ENCODE results near the gene OR5K4. TPM values are rescaled to one million over a fixed set of nuclear protein-coding genes. Genes with fewer than 3 reads are reported as not detected.

The OR5K4 gene
- total RNA-seq, 1 donor from 2014 or later: not detected

- intact Hi-C loops (cut with DNase I): no loop called here
Observed at GRCh38 chr3:98359250-98359649, 5.6 kb downstream of the OR5K4 start.

DNA sequence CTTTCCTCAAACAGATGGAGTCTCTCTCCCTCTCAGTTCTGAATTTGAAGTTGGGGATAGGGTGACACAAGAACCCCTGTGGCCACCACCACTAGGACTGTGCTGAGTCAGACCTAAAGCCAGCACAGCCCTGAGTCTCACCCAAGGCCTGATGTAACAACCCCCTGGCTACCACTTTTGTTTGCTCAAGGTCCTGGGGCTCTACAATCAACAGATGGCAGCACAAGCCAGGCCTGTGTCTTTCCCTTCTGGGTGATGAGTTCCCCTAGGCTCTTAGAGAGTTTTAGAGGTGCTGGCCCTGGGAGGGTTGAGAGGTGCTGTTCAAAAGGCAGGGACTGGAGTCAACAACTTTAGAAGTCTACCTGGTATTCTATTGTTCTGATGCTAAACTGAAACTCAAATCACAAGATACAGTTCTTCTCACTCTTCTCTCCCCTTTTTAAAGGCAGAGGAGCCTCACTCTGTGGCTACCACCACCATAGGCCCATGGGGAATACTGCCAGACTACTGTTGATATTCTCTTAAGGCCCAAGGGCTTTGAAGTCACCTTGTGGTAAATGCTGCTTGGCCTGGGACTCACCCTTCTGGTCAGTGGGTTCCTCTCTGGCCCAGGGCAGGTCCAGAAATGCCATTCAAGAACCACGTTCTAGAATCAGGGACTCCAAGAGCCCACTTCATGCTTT lies 6.5 kb downstream of the OR5K4 start:
- no peak for TF ChIP-seq POLR2AphosphoS5 (IDR thresholded peaks at IDR 0.05; ENCODE audit: insufficient read depth in 1 of 2, low read depth in 1 of 2)
- TF ChIP-seq, protein P1, sequence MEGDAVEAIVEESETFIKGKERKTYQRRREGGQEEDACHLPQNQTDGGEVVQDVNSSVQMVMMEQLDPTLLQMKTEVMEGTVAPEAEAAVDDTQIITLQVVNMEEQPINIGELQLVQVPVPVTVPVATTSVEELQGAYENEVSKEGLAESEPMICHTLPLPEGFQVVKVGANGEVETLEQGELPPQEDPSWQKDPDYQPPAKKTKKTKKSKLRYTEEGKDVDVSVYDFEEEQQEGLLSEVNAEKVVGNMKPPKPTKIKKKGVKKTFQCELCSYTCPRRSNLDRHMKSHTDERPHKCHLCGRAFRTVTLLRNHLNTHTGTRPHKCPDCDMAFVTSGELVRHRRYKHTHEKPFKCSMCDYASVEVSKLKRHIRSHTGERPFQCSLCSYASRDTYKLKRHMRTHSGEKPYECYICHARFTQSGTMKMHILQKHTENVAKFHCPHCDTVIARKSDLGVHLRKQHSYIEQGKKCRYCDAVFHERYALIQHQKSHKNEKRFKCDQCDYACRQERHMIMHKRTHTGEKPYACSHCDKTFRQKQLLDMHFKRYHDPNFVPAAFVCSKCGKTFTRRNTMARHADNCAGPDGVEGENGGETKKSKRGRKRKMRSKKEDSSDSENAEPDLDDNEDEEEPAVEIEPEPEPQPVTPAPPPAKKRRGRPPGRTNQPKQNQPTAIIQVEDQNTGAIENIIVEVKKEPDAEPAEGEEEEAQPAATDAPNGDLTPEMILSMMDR (IDR thresholded peaks at IDR 0.05): no peak
- intact Hi-C loops (cut with DNase I): no loop called here
- no peaks in the 10 kb centered on the region for H3K4me1 ChIP-seq

More at GRCh38 chr3:98359250-98359649, 5.6 kb downstream of the OR5K4 start:
- H3K27me3 ChIP-seq: no peaks in the 10 kb centered on the region
- H3K4me3 ChIP-seq: no peak overlapping the region
- DNase-seq (ENCODE audit: extremely low spot score in 2 of 2): no peak
- no peaks in the 10 kb centered on the region for H3K4me1 ChIP-seq
- H3K9me3 ChIP-seq: no peaks in the 10 kb centered on the region
- H3K36me3 ChIP-seq: no peaks in the 10 kb centered on the region
- no peak overlapping the region for H3K27ac ChIP-seq
- TF ChIP-seq, protein P1 (IDR thresholded peaks at IDR 0.05): no peak
- TF ChIP-seq POLR2A (IDR thresholded peaks at IDR 0.05): no peak
- no peak for TF ChIP-seq POLR2AphosphoS5 (IDR thresholded peaks at IDR 0.05; ENCODE audit: insufficient read depth in 1 of 2, low read depth in 1 of 2)

GRCh38 chr3:98360681-98361080 lies 7.0 kb downstream of the OR5K4 start:
- H3K36me3 ChIP-seq: no peaks in the 10 kb centered on the region
- H3K27me3 ChIP-seq: no peaks in the 10 kb centered on the region
- TF ChIP-seq POLR2AphosphoS5 (IDR thresholded peaks at IDR 0.05; ENCODE audit: insufficient read depth in 1 of 2, low read depth in 1 of 2) (no peak), POLR2A (IDR thresholded peaks at IDR 0.05) (no peak)
- TF ChIP-seq, protein P1 (IDR thresholded peaks at IDR 0.05): no peak
- DNase-seq (ENCODE audit: extremely low spot score in 2 of 2): no peak
- no peaks in the 10 kb centered on the region for H3K4me1 ChIP-seq
- no peak overlapping the region for H3K27ac ChIP-seq
- no peaks in the 10 kb centered on the region for H3K9me3 ChIP-seq
- intact Hi-C loops (cut with DNase I): no loop called here
- no peak overlapping the region for H3K4me3 ChIP-seq

More for the DNA sequence above, 6.5 kb downstream of the OR5K4 start:
- no peak for DNase-seq (ENCODE audit: extremely low spot score in 2 of 2)
- Histone ChIP-seq H3K27me3 (no peaks in the 10 kb centered on the region), H3K9me3 (no peaks in the 10 kb centered on the region), H3K36me3 (no peaks in the 10 kb centered on the region), H3K27ac (no peak overlapping the region), H3K4me3 (no peak overlapping the region)

GRCh38 chr3:98361289-98361688 lies 7.6 kb downstream of the OR5K4 start:
- intact Hi-C loops (cut with DNase I): no loop called here
- H3K27me3 ChIP-seq: no peaks in the 10 kb centered on the region
- no peak overlapping the region for H3K27ac ChIP-seq
- no peaks in the 10 kb centered on the region for H3K9me3 ChIP-seq
- H3K36me3 ChIP-seq: no peaks in the 10 kb centered on the region
- no peak overlapping the region for H3K4me3 ChIP-seq
- TF ChIP-seq POLR2A (IDR thresholded peaks at IDR 0.05) (no peak), POLR2AphosphoS5 (IDR thresholded peaks at IDR 0.05; ENCODE audit: insufficient read depth in 1 of 2, low read depth in 1 of 2) (no peak)
- TF ChIP-seq, protein P1 (IDR thresholded peaks at IDR 0.05): no peak
- DNase-seq (ENCODE audit: extremely low spot score in 2 of 2): no peak
- no peaks in the 10 kb centered on the region for H3K4me1 ChIP-seq

DNA sequence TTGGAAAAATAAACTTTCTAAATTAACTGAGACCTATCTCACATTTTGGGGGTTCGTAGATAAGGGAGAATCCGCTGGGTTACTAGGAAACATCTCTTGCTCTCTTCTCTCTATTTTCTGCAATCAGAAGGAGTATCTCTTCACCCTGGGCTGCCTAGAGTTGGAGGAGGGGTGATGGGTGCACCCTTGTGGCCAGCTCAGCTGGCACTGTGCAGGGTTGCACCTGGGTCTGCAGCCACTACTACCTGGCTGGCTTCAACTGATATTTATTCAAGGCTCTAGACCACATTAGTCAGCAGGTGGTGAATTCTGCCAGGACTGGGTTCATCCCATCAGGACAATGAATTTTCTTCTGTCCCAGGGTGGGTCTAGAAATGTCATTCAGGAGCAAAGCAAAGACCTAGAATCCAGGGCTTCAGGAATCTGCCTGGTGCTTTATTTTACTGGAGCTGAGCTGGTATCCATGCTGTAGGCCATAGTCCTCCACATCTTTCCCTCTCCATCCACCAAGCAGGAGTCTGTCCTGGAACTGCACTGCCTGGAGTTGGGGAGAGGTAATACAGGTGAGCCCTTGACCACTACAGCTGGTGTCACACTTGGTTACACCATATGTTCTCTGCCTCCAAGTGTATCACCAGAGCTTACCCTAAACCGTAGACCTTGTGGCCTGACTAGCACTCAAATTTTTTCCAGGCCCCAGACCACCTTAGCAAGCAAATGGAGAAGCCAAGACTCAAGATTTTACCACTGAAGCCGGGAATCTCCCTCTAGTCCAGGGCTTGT lies 14.0 kb downstream of the OR5K4 start:
- TF ChIP-seq POLR2A (IDR thresholded peaks at IDR 0.05): no peak
- TF ChIP-seq, protein P1 (IDR thresholded peaks at IDR 0.05): no peak
- H3K4me3 ChIP-seq: no peak overlapping the region
- H3K4me1 ChIP-seq: no peaks in the 10 kb centered on the region
- intact Hi-C loops (cut with DNase I): no loop called here
- H3K27ac ChIP-seq: no peak overlapping the region
- no peak for DNase-seq (ENCODE audit: extremely low spot score in 2 of 2)
- no peaks in the 10 kb centered on the region for H3K27me3 ChIP-seq
- H3K9me3 ChIP-seq: no peaks in the 10 kb centered on the region
- no peaks in the 10 kb centered on the region for H3K36me3 ChIP-seq

Measured in vagina (tissue), 2 donors.